Activated CD8-positive, alpha-beta memory T cell treated with anti-CD3 and anti-CD28 coated beads for 4 hours (primary cell): Measurements from ENCODE around the gene FCGR1A.
"Not testable (repeated sequence)": the region's sequence is repeated elsewhere in the genome, so short reads cannot be mapped to it uniquely, and the experiment has no call there.

Source experiments
- DNase-seq, 2 donors: peaks; one replicate each; pipeline ENCODE4 v3.0.0-alpha.2; 2020; ENCODE audit warnings: low read depth in 2 of 2

Gene FCGR1A

DNA sequence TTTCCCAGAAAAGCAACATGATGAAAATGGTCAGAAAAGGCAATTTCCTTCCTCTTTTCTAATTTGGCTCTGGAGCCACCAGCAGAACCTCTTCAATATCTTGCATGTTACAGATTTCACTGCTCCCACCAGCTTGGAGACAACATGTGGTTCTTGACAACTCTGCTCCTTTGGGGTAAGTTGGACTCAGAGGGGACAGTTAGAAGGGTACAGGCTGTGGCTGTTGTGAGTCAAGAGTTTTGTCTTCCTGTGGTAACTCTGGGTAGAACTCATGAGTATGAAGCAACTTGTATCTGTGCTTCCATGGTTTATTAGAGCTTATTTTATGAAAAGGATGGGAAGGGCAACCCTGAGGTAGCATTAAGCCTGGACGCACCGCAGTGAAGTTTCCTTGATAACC is at the start of gene FCGR1A:
Gene FCGR1A, plus strand, starts transcription at position 95 of the 400 bp plus-strand sequence. Its CDS starts 50 bp downstream, at position 145.
- DNase-seq = not testable (repeated sequence)

DNA sequence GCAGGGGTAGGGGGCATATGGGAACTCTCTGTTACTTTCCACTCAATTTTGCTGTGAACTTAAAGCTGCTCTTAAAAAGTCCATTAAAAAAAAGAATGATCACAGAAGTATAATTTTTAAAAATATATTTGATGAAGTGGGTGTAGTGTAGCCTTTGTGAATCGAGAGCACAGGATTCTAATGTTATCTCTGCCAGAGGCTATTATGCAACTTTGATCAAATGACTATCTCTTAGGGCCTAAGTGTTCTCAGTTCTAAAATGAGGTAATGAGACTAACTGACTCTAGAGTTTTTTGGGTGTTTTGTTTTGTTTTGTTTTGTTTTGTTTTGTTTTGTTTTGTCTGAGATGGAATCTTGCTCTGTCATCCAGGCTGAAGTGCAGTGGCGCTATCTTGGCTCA is 49.7 kb upstream of the FCGR1A start:
- DNase-seq = not testable (repeated sequence)

DNA sequence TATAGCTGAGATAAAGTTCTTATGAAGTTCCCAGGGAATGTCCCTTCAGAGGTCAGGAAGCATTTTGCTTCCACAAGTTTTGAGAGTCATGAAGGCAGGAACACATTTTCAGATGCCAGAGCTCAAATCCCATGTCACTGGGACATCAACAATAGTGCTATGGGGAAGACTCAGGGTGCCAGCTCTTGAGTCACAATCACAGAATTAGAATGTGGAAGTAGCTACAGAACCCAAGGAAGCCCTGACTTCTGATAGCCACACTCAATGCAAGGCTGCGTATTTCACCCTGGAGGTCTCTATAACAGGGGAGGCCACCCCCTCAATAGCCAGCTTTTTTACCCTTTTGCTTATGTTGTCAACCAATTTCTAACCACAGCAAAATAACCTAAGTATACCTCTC is 47.8 kb upstream of the FCGR1A start:
- not testable (repeated sequence) for DNase-seq

DNA sequence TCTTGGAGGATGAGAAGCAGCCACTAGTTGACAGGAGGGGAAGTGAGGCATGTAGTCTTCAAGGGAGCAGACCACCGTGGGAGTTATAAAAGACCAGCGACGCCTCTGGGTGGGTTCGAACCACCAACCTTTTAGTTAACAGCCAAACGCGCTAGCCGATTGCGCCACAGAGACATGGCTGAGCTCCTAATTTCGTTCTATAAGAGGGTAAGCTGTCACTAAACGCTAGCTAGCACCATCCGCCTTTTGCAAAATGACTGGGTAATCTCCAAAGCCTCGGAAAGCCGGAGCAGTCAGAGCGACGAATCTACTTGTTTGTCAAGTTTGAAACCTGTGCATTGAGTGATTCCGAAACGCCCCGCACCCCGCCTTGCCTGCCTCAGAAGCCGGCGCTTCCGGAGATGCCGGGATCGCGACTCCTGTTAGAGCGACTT is 42.3 kb upstream of the FCGR1A start:
- DNase-seq = peak in 1 of 2 donors; percentile 0

DNA sequence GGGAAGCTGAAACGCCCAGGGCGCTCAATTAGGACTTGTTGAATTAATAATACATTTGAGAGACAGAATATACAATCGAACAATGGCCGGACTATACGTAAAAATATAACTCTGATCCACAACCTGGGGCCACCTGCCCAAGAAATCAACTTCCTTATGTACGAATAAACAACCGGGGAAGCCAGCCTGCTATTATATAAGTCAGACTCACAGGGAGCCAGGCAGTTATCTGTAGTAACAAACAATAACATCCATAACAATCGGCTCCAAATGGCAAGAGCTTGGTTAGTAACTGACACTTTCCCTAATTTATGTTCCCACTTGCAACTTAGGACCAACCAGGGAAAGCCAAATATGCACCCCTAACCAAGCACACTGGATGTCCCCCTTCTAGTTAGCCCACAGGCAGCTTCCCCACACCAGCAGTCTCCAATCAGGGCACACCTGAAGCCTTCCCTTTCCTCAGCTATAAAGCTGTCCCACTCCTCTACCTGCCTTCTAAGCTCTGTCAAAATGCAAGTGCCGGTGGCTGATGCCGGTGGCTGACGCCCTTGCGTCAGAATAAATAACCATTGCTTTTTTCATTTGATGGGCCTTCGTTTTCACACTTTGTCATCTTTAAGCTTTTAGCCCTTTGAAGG is 41.8 kb upstream of the FCGR1A start:
- not testable (repeated sequence) for DNase-seq

DNA sequence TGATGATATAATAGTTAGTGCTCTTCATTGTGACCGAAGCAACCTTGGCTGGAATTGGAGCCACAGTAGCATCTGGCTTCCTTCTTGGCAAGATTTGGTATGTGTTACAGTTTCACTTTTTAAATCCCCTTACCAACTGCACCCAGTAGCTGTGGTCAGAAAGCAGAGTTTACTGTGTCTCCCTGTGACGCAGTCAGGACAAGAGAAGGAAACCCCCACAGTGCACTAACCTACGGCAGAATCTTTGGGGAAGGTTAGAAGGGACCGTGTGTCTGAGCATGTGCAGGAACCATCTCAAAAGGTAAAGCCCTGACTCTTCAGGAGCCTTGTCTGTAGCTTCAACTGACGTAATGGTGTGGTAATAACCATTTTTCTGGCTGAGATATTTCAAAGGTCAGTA is 40.6 kb upstream of the FCGR1A start:
- DNase-seq = not testable (repeated sequence)

DNA sequence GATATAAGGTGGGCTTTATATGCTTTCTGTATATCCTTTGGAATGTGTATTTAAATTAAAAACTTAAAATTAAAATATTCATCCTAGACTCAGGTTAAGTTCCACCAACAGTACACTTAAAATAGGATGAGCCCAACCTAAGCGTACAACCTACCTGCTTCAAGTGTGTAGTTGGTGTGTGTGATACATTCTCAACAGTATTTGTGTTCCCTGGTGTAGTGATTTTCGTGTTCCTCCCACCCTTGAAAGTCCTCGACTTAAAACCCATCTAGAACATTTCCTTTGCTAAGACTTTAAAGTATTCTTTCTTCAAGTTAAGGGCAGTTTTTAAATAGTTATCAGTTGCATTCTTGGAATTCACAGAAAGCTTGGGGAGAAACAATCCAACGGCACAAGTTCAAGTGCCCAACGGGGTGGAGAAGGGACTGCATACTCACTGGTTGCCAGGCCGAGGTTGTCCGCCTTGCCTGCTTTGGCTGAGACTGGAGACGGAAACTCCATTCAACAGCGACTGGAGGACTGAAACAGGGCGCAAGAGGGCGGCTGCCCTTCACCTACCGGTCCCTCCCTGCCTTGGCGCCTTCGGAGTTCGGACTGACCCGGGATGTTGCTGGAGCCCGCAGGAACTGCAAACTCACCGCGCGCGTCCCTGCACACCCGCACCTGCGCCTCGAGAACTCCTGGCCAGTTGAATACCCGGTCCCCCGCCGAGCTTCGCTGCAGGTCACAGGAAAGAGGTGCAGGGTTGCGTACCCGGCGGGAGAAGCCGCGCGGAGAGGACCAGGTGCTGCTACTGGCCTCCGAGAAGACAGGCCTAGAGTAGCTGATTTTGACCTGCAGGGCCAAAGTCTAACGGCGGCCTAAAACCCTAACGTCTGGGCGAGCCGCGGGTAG is 35.8 kb upstream of the FCGR1A start:
- DNase-seq = not testable (repeated sequence)

DNA sequence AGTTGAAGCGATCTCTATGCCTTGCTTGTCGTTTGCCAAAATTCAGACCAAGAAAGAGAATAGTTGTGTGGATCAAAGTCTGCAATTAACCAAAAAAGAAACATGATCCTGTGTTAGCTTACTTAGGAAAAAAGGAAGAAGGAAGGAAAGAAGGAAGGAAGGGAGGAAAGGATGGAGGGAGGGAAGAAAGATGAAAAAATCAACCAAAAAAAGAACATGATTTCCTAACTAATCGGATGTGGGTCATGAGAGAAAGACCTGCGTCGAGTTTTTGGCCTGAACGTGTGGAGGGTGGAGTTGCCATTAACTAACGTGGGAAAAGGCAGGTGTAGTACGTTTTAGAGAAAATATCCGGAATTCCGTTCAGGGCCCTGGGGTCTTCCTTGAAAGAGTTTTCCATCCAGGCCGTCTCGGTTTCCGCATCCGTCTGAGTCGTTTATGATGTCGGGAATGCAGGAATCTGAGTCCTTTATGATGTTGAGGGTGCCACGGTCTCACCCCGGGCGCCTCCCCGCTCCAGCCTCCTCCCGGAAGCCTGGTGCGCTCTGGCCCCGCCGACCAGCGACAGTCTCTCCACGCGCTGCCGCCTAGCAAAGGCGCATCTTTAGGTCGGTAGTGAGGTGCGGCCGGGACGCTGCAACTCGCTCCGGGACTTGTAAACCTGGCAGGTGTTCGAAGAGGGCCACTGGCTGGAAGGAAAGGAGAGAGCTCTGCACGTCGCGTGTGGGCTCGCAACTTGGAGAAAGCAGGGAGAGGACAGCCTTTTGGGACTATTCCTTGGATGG is 34.9 kb upstream of the FCGR1A start:
- DNase-seq = not testable (repeated sequence)

DNA sequence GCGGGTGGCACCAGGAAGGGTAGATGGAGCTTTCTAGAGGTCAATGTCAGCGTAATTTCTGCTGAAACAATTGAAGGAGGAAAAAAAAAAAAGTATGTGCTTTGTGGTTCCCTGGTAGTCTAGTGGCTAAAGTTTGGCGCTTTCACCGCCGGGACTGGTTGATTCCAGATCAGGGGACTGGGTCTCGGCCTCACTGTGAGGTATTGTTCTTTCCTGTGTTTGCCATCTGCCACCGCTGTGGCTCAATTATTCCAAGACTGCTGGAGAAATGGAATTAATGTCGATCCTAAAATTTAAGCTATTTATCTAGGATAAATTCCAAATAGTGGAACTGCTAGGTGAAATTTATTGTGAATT is 34.4 kb upstream of the FCGR1A start:
- not testable (repeated sequence) for DNase-seq

DNA sequence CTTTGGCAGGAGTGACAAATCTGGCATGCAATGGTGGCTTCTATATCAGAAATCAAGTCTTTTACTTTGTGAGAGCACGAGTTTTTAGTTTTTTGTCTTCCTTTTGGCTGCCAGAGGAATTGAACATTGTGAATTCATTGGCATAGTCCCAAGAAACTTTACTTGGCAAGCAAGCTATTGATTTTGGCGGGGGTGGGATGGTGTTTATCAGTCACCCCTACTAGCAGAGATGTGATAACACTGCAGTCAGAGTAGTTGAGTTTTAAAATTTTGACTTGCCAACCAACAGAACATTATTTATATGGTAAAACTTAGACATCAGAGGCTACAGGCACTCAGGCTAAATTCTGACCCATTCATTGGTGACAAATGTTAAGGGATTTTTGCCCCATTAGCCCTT is 31.9 kb upstream of the FCGR1A start:
- DNase-seq = not testable (repeated sequence)

DNA sequence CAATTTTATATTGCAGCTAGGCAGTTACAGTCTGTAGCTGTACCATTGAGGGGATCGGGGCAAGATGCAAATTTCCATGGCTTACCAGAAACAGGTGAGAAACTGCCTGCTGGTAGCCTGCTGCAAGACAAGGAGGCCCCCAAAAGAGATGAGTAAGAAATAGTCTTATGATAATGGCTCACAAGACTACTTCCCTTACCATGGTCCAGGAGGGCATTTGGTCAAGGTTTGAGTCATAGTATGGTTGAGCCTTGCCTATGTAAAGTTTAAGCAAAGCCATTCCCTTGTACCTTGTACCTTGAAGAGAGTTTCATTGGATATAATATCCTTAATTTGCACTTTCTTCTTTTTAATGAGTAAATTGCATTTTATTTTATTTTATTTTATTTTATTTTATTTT is 30.3 kb upstream of the FCGR1A start:
- DNase-seq = not testable (repeated sequence)

DNA sequence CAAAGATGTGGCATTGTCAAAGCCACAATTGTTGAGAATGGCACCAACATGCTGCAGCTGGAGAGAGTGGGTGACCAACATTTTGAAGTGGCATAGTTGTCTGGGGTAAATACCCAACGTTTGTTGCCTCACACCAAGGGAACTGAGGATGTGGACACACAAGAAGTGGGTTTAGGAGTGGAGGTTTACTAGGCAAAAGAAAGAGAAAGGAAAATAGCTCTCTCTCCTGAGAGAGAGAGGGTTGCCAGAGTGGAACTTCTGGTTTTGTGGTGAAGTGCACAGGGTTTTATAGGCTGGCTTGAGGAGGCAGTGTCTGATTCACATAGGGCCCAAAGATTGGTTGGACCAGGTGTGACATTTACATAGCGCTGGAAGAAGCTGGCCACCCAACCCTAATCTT is 29.0 kb upstream of the FCGR1A start:
- DNase-seq = not testable (repeated sequence)

DNA sequence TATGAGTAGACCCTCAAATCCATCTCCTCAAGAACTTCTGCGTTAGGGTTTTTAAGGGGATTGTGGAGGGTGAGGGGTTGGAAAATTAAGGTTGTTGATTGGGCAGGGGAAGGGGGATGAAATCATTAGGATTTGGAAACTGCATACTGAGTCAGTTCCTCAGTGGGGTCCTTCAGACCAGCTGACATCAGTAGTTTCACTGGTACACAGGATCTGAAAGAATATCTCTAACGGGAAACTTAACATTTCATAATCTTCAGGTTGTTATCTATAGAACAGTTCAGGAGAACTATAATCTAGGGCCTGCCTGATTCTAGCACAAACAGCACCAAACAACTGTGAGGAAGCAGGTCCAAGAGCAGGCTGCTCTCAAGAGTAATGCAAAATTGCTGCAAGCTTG is 27.2 kb upstream of the FCGR1A start:
- not testable (repeated sequence) for DNase-seq

DNA sequence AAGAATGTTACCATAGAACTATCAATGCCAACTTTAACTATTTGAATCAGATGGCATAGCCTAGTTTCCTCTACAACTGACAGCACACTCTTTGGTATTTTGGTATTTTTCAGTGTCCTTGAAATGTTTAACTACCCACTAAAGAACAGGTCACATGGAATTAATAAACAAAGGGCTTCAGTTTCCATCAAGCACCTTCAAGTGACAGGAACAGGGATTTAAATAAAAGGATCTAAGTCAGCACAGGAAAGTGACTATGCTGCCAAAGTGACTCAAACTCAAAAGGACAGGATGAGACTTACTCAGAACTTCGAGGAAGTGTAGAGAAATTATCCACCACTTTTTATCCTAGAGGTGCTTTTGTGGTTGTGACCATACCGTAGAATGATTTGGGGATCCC is 20.2 kb upstream of the FCGR1A start:
- not testable (repeated sequence) for DNase-seq

DNA sequence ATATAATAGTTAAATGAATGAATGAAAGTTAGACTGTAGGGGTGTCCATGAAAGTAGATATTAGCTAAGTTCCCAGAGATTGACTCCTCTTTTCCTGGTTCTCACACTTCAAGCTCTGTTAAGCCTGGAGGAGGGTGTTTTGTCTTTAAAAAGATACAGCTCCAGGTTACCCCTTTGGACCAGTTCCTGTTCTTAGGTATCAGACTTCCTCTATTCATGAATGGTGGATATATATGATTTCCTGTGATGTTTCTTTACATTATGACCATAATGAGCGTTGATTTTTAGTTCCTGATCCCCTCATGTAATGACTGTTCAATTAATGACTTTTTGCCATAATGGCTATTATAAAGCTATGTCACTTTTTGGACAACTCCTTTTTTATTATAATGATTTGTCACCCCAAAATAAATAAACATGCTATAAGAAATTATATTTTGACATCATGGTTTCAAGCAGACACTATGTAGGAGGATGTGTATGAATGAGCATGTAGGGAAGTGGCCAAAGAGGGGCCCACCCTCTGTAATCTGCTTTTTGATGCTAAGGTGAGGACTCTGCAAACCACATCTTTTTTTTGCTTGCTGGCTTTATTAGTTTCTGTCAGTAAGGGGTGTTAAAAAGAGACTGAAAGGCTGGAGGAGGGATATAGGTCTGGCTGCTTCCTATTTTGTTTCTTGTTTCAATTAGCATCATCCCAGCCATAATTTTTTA is 18.2 kb upstream of the FCGR1A start:
- not testable (repeated sequence) for DNase-seq

DNA sequence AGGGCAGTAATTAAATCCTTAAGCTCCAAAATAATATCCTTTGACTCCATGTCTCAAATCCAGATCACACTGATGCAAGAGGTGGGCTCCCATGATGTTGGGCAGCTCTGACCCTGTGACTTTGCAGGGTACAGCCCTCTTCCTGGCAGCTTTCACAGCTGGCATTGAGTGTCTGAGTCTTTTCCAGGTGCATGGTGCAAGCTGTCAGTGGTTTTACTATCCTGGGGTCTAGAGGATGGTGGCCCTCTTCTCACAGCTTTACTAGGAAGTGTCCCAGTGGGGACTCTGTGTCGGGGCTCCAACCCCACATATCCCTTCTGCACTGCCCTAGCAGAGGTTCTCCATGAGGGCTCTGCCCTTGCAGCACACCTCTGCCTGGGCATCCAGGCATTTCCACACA is 16.3 kb upstream of the FCGR1A start:
- not testable (repeated sequence) for DNase-seq

DNA sequence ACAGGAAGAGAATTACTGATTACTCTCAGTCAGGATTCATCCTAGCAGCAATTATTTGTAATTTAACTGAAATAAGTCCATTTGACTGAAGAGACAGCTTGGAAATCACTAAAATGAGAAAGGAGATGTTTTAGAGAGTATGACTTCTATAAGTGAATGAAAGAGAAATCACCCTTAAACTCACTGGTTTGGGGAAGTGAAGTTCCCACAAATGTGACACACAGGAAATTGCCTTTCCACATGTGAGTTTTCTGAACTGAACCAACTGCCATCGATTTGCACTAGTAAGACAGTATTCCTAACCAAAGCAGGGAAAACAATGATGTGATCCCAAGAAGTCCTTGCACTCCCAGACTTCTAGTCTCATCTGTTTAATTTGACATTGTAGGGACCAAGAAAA is 13.3 kb upstream of the FCGR1A start:
- DNase-seq = not testable (repeated sequence)

DNA sequence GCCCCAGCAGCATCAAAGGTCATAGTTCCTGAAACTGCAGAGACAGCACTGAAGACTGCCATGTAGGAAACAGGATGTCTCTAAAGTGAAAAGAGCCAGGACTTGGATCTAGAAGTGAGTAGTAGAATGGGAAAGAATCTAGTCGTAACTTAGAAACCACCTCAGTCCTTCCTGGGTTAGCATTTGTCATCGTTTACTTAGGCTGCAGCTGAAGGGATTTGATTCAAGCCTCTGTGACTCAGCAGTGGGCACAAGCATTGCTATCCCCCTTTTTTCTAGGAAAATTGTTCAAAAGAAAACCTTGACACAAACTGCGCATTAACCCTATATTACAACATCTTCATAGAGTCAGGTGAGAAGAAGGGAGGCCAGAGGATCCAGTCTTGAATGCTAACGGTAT is 11.8 kb upstream of the FCGR1A start:
- DNase-seq = not testable (repeated sequence)

DNA sequence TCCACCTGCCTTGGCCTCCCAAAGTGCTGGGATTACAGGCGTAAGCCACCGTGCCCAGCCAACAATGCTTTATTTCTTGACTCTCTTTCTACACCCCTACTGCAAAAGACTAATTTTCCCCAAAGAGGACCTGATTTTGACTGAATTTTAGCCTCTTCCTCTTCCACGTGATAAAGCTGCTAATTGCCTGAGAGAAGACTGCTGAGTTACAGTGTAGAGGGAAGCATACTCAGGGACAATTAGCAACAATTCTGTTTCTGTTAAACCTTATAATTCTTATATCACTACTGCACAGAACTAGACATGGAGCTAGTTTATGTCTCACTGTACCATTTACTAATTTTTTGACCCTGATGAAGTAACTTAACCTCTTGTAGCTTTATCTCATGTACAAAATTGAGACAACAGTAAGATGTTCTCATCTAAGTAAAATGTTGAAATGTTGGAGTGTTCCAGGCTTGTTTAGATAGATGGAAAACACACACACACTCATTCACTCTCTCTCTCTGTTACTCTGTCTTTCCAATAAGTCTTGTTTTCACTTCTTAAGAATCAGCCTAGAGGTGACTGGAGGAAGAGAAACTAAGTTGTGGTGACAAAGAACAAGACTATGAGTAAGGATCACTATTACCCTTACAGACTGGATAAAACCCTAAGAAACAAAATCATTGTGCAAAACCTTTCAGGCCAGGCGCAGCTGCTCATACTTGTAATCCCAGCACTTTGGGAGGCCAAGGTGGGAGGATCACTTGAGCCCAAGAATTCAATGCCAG is 10.7 kb upstream of the FCGR1A start:
- DNase-seq = not testable (repeated sequence)

DNA sequence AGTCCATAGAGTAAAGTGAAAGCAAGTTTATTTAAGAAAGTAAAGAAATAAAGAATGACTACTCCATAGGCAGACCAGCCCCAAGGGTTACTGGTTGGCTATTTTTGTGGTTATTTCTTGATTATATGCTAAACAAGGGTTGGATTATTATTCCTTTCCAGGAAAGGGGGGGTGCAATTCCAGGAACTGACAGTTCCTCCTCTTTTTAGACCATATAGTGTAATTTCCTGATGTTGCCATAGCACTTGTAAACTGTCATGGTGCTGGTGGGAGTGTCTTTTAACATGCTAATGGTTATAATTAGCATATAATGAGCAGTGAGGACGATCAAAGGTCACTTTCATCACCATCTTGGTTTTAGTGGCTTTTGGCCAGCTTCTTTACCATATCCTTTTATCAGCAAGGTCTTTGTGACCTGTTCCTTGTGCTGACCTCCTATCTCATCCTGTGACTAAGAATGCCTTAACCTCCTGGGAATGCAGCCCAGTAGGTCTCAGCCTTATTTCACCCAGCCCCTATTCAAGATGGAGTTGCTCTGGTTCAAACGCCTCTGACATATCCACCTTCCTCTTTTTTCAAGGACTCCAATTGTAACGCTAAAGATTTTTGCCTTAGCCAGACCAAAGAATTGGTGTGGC is 6.9 kb upstream of the FCGR1A start:
- DNase-seq = not testable (repeated sequence)
